ELR (cell line): ENCODE measurements around the gene SAPCD1.
"Not testable (repeated sequence)": the region's sequence is repeated elsewhere in the genome, so short reads cannot be mapped to it uniquely, and the experiment has no call there.

Source experiments
- DNase-seq: peaks from one replicate; pipeline ENCODE4 v3.0.0-alpha.2; 2015; ENCODE audit warnings: low read depth

Gene SAPCD1

DNA sequence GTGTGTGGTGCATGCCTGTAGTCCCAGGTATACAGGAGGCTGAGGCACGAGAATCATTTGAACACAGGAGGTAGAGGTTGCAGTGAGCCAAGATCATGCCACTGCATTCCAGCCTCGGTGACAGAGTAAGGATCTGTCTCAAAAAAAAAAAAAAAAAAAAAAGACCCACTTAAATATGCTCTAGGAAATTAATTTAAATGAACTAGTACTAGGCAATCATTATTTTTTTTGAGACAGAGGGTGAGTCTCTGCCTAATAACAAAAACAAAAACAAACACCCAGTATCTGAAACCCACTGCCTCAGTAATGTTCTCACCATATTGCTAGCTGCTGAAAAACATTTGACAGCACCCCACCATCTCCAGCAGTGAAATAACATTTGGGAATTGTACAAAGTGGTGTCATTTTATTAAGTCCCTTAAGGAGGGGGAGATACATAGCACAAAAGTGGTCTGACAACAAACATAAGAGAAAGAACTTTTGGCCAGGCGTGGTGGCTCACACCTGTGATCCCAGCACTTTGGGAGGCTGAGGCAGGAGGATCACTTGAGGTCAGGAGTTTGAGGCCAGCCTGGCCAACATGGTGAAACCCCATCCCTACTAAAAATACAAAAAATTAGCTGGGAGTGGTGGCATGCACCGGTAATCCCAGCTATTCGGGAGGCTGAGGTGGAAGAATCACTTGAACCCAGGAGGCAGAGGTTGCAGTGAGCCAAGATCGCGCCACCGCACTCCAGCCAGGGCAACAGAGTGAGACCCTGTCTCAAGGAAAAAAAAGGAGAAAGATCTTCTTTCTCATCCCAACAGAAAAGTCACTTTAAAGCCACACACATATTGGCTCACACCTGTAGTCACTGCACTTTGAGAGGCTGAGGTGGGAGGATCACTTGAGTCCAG lies 38.8 kb downstream of the SAPCD1 start:
- DNase-seq, result not testable (repeated sequence)

DNA sequence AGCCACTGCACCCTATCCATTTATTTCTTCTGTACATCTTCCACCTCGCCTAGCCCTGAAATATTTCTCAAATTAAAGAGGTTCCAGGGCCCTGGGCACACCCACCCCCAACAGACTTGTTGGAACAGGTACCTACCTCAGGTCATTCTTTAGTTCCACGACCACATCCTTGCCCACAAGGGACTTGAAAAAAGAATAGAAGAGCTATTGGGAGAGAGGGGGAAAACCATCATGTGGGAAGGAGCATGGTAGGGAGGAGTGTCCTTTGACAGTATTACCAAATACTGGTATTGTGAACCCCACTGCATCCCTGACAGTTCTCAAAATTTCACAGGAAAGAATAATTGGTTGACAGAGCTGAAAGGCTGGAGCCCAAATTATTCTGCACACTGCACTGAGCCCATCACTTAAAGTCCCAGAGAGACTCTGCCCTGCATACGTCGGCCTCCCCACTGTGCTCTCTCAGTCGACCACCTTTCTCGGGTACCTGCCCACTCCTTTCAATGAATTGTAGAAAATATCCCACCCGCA lies 43.5 kb downstream of the SAPCD1 start:
- no peak for DNase-seq

- peak; percentile 97 for DNase-seq
Measured at GRCh38 chr6:31806470-31807272, 44.2 kb downstream of the SAPCD1 start, which contains the start of gene LSM2. LSM2 (minus strand) TSS chr6:31806966; CDS start chr6:31806757, 209 bp downstream.

- not testable (repeated sequence) for DNase-seq
Measured at GRCh38 chr6:31808599-31808998, 46.1 kb downstream of the SAPCD1 start.

GRCh38 chr6:31811645-31812044 lies 49.2 kb downstream of the SAPCD1 start:
- no peak for DNase-seq

GRCh38 chr6:31813465-31813849 lies 51.0 kb downstream of the SAPCD1 start:
- DNase-seq, result no peak
